ENCODE data around the gene IRAK1. TPM values are rescaled to one million over a fixed set of nuclear protein-coding genes. Genes with fewer than 3 reads are reported as not detected.

Gene IRAK1
- total RNA-seq, 1 experiment from 2014 or later = 147 TPM

- POLR2A ChIA-PET (ENCODE audit: low non-redundant PET) = no interaction called here
- Histone ChIP-seq H3K27me3 (replicated peaks; ENCODE audit: insufficient read depth, low read depth, low read length, poor library complexity) (peaks cover 9% of the 10 kb centered on the region), H3K4me1 (ENCODE audit: insufficient read depth, low read length, poor library complexity, severe bottlenecking) (peaks cover 8% of the 10 kb centered on the region), H3K36me3 (ENCODE audit: insufficient read depth, low read length, poor library complexity, severe bottlenecking) (no peaks in the 10 kb centered on the region), H3K27ac (ENCODE audit: low read depth, low read length, poor library complexity, severe bottlenecking) (no peak overlapping the region), H3K4me3 (ENCODE audit: low read depth, low read length, poor library complexity, severe bottlenecking) (no peak overlapping the region), H3K9me3 (ENCODE audit: low read depth, low read length, poor library complexity, severe bottlenecking) (no peaks in the 10 kb centered on the region)
- TF ChIP-seq CTCF (conservative IDR thresholded peaks at IDR 0.05; ENCODE audit: low read depth, low read length) = no peak
- TF ChIP-seq EZH2 (IDR thresholded peaks at IDR 0.05; ENCODE audit: borderline replicate concordance, low read depth, low read length, poor library complexity, severe bottlenecking) = no peak
- intact Hi-C loops (cut with micrococcal nuclease; ENCODE audit: unreplicated experiment) = no loop called here
- DNase-seq (ENCODE audit: low spot score) = no peak
- CTCF ChIA-PET = no interaction called here
- BruUV-seq (replicated peaks) = no TSS peak
These were observed 19.9 kb upstream of the IRAK1 start for GRCh38 chrX:154039577-154039976.

GRCh38 chrX:154038656-154039055 is 19.0 kb upstream of the IRAK1 start:
- CTCF ChIA-PET = no interaction called here
- no peaks in the 10 kb centered on the region for H3K9me3 ChIP-seq (ENCODE audit: low read depth, low read length, poor library complexity, severe bottlenecking)
- no peak overlapping the region for H3K27ac ChIP-seq (ENCODE audit: low read depth, low read length, poor library complexity, severe bottlenecking)
- H3K36me3 ChIP-seq (ENCODE audit: insufficient read depth, low read length, poor library complexity, severe bottlenecking) = no peaks in the 10 kb centered on the region
- no peak overlapping the region for H3K4me3 ChIP-seq (ENCODE audit: low read depth, low read length, poor library complexity, severe bottlenecking)
- BruUV-seq (replicated peaks) = no TSS peak
- peaks cover 8% of the 10 kb centered on the region for H3K4me1 ChIP-seq (ENCODE audit: insufficient read depth, low read length, poor library complexity, severe bottlenecking)
- no peak for DNase-seq (ENCODE audit: low spot score)
- H3K27me3 ChIP-seq (replicated peaks; ENCODE audit: insufficient read depth, low read depth, low read length, poor library complexity) = peaks cover 9% of the 10 kb centered on the region
- POLR2A ChIA-PET (ENCODE audit: low non-redundant PET) = no interaction called here
- TF ChIP-seq CTCF (conservative IDR thresholded peaks at IDR 0.05; ENCODE audit: low read depth, low read length) (no peak), EZH2 (IDR thresholded peaks at IDR 0.05; ENCODE audit: borderline replicate concordance, low read depth, low read length, poor library complexity, severe bottlenecking) (no peak)
- intact Hi-C loops (cut with micrococcal nuclease; ENCODE audit: unreplicated experiment) = no loop called here

GRCh38 chrX:154037754-154038153 is 18.1 kb upstream of the IRAK1 start:
- BruUV-seq (replicated peaks) = no TSS peak
- CTCF ChIA-PET = interaction anchor here (0.7 kb wide), 1 partner anchor 91 kb away, joined by 10 read pairs; no protein-coding TSS in a partner anchor
- Histone ChIP-seq H3K27ac (ENCODE audit: low read depth, low read length, poor library complexity, severe bottlenecking) (no peak overlapping the region), H3K9me3 (ENCODE audit: low read depth, low read length, poor library complexity, severe bottlenecking) (no peaks in the 10 kb centered on the region), H3K4me3 (ENCODE audit: low read depth, low read length, poor library complexity, severe bottlenecking) (no peak overlapping the region), H3K4me1 (ENCODE audit: insufficient read depth, low read length, poor library complexity, severe bottlenecking) (peaks cover 1% of the 10 kb centered on the region), H3K27me3 (replicated peaks; ENCODE audit: insufficient read depth, low read depth, low read length, poor library complexity) (peaks cover 7% of the 10 kb centered on the region), H3K36me3 (ENCODE audit: insufficient read depth, low read length, poor library complexity, severe bottlenecking) (no peaks in the 10 kb centered on the region)
- intact Hi-C loops (cut with micrococcal nuclease; ENCODE audit: unreplicated experiment) = no loop called here
- TF ChIP-seq EZH2 (IDR thresholded peaks at IDR 0.05; ENCODE audit: borderline replicate concordance, low read depth, low read length, poor library complexity, severe bottlenecking) (no peak), CTCF (conservative IDR thresholded peaks at IDR 0.05; ENCODE audit: low read depth, low read length) (no peak)
- POLR2A ChIA-PET (ENCODE audit: low non-redundant PET) = no interaction called here
- DNase-seq (ENCODE audit: low spot score) = no peak
